GM12875 (cell line): ENCODE data around the gene CD2AP.

Experiments
- H3K4me3 ChIP-seq: one replicate; pipeline ENCODE4 v1.5.1; 2011; ENCODE audit warnings: low read depth, low read length, control low read depth
- TF ChIP-seq, protein P1 (sequence below): IDR thresholded peaks from 2 replicates; pipeline ENCODE4 v1.5.1; 2011; ENCODE audit warnings: low read depth, mild to moderate bottlenecking, control low read depth, inconsistent platforms, low read length, moderate library complexity, borderline replicate concordance; ENCODE audit not compliant: insufficient read depth

Gene CD2AP

DNA sequence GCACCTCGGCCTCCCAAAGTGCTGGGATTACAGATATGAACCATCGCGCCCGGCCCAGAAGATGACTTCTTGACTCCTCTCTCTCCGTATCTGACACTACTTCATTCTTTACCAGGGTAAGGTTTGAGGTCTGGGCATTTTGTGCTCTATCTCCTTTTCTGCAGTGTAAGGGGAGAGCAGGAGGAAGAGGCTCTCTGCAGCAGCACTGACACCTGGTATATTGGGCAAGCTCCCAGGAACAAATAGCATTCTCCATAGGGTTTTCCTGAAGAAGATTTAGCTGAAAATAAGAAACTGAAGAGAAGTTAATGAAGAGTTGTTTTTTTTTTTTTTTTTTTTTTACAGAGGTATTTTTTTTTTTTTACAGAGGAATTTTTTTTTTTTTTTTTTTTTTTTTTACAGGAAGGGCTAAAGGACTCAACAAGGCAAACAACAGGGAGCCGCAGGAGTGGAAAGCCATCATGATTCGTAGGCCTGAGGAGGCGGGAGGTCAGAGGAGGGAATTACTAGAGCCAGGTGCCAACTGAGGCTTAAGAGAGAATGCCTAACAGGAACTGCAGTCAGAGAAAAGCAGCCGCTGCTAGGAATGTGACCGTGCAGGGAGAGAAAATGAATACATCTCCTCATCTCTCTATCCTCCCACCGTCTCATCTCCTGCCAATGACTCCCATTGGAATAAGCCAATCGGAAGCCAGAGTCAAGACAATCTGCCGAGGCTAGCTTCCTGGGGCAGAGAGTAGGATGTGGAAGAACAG lies 186.1 kb downstream of the CD2AP start:
- TF ChIP-seq, protein P1, sequence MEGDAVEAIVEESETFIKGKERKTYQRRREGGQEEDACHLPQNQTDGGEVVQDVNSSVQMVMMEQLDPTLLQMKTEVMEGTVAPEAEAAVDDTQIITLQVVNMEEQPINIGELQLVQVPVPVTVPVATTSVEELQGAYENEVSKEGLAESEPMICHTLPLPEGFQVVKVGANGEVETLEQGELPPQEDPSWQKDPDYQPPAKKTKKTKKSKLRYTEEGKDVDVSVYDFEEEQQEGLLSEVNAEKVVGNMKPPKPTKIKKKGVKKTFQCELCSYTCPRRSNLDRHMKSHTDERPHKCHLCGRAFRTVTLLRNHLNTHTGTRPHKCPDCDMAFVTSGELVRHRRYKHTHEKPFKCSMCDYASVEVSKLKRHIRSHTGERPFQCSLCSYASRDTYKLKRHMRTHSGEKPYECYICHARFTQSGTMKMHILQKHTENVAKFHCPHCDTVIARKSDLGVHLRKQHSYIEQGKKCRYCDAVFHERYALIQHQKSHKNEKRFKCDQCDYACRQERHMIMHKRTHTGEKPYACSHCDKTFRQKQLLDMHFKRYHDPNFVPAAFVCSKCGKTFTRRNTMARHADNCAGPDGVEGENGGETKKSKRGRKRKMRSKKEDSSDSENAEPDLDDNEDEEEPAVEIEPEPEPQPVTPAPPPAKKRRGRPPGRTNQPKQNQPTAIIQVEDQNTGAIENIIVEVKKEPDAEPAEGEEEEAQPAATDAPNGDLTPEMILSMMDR = no peak
- no peak overlapping the region for H3K4me3 ChIP-seq

DNA sequence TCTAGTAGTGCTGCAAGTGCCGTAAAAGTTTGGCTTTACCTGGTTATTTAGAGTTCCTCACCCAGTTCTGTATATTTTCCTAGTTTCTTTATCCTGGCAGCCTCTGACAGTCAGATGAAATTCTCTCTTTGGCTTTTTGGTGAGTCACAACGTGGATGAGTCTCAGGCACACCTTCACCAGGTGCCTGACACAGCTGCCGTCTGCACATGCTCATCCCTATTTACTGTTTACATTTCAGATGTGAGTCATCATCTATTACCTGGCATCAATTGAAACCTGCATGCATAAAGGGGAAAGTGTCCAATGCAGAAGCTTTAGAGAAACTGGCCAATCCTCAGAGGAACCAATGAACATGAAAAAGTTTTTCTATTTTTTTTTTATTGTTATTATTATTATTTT lies 187.5 kb downstream of the CD2AP start:
- TF ChIP-seq, protein P1 = no peak
- H3K4me3 ChIP-seq = no peak overlapping the region

GRCh38 chr6:47669684-47670513 lies 192.3 kb downstream of the CD2AP start:
- no peak overlapping the region for H3K4me3 ChIP-seq
- TF ChIP-seq, protein P1 = no peak

DNA sequence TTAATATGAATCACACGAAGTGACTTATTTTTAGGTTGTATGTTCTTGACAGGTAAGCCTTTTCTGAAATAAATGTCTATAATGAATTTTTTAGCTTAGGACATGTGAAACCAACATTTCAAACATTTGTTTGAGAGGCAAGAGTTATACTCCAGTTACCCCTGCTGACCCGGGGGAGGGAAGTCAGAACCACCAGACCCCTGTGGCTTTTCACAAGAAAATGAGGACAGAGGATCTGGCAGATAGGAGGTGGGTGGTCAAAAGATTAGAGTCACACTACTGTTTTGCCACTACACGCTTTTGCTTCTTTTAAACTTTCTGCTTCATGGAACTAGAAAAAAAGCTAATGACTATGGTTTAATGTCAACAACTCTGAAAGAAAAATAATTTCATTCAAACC lies 193.3 kb downstream of the CD2AP start:
- H3K4me3 ChIP-seq = no peak overlapping the region
- TF ChIP-seq, protein P1 = no peak

- no peak overlapping the region for H3K4me3 ChIP-seq
- TF ChIP-seq, protein P1 = no peak
These were observed 194.2 kb downstream of the CD2AP start for GRCh38 chr6:47671777-47672176.

DNA sequence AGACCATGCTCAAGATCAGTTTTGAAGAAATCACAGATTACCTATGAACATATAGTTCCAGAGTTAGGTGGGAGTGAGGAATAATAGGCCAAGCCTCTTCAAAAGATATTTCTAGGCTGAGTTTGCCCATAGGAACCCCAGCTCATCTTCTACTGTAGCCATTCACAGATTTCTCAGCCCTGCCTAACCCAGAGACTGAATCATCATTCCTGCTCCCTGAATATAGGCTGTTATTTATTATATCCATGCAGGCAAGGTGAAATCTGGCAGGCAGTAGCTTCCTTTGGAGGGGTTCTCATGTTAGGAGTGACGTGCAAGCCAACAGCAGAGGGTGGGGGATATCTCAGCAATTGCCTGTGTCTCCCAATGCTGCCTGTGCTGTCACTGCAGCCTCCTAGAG lies 195.2 kb downstream of the CD2AP start:
- TF ChIP-seq, protein P1 = no peak
- no peak overlapping the region for H3K4me3 ChIP-seq
